ENCODE data around the gene AGPAT2. TPM values are rescaled to one million over a fixed set of nuclear protein-coding genes. Genes with fewer than 3 reads are reported as not detected.

AGPAT2 gene
- total RNA-seq, 1 donor from 2014 or later, result 36.4 TPM

- Mint-ChIP-seq H3K9me3 (ENCODE audit: unreplicated experiment) (no peaks in the 10 kb centered on the region), H3K4me3 (ENCODE audit: unreplicated experiment) (peak overlapping the region; percentile 32)
Measured at GRCh38 chr9:136688274-136689107, 1.2 kb upstream of the AGPAT2 start.

DNA sequence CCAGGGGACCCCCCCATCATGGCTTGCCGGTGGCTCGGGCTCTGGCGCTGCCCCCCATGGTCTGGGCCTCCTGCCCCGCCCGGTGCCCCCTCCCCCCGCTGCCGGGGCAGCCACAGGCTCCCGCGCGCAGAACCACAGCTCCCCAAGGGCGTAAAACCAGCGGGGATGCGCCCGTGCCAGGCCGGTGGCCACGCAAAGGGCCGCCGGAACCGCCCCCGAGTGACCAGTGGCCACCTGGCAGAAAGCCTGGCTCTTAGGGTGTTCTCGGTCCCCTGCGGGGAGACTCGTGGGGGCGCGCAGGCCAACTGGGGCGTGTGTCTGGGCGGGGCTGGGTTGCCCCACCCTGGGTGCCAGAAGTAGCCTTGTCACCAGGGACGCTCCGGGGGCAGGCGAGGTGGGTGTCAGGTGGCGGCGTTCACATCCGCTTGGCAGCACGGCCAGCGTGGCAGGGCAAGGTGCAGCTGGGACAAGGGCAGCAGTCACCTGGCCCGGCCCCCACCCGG is 515 bp upstream of the AGPAT2 start:
- H3K4me3 Mint-ChIP-seq (ENCODE audit: unreplicated experiment), result no peak overlapping the region
- H3K36me3 Mint-ChIP-seq (ENCODE audit: unreplicated experiment), result no peaks in the 10 kb centered on the region
- peaks cover 7% of the 10 kb centered on the region for H3K4me1 Mint-ChIP-seq (ENCODE audit: unreplicated experiment)

More at GRCh38 chr9:136688274-136689107, 1.2 kb upstream of the AGPAT2 start:
- DNase-seq (ENCODE audit: extremely low spot score, unreplicated experiment), result no peak
- H3K4me1 Mint-ChIP-seq (ENCODE audit: unreplicated experiment), result peaks cover 13% of the 10 kb centered on the region
- H3K27me3 Mint-ChIP-seq (ENCODE audit: unreplicated experiment), result no peaks in the 10 kb centered on the region
- no peak for TF ChIP-seq CTCF (IDR thresholded peaks at IDR 0.05)
- H3K36me3 Mint-ChIP-seq (ENCODE audit: unreplicated experiment), result no peaks in the 10 kb centered on the region
- no peak overlapping the region for H3K27ac Mint-ChIP-seq (ENCODE audit: unreplicated experiment)

DNA sequence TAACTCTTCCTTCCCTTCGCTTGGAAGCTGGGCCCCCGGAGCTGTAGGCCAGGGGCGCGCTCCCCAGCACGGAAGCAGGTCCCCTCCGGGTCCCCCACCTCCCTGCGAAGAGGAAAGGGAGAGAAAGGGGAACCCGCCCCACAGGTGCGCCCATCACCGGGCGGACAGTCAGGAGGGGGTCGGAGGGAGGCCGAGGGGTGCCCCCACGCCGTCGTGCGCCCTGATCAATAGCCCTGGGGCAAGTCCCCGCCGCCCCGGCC is 793 bp downstream of the AGPAT2 start:
- H3K36me3 Mint-ChIP-seq (ENCODE audit: unreplicated experiment), result no peaks in the 10 kb centered on the region
- H3K4me3 Mint-ChIP-seq (ENCODE audit: unreplicated experiment), result peak overlapping the region; percentile 81
- no peaks in the 10 kb centered on the region for H3K9me3 Mint-ChIP-seq (ENCODE audit: unreplicated experiment)
- DNase-seq (ENCODE audit: extremely low spot score, unreplicated experiment), result no peak
- H3K27me3 Mint-ChIP-seq (ENCODE audit: unreplicated experiment), result no peaks in the 10 kb centered on the region
- peak overlapping the region; percentile 54 for H3K27ac Mint-ChIP-seq (ENCODE audit: unreplicated experiment)
- TF ChIP-seq CTCF (IDR thresholded peaks at IDR 0.05), result no peak
- H3K4me1 Mint-ChIP-seq (ENCODE audit: unreplicated experiment), result peaks cover 7% of the 10 kb centered on the region

More for the DNA sequence above, 515 bp upstream of the AGPAT2 start:
- no peak for DNase-seq (ENCODE audit: extremely low spot score, unreplicated experiment)
- Mint-ChIP-seq H3K27me3 (ENCODE audit: unreplicated experiment) (no peaks in the 10 kb centered on the region), H3K9me3 (ENCODE audit: unreplicated experiment) (no peaks in the 10 kb centered on the region), H3K27ac (ENCODE audit: unreplicated experiment) (no peak overlapping the region)
- TF ChIP-seq CTCF (IDR thresholded peaks at IDR 0.05), result no peak

- no peaks in the 10 kb centered on the region for H3K27me3 Mint-ChIP-seq (ENCODE audit: unreplicated experiment)
- peak overlapping the region; percentile 81 for H3K4me3 Mint-ChIP-seq (ENCODE audit: unreplicated experiment)
- TF ChIP-seq CTCF (IDR thresholded peaks at IDR 0.05), result no peak
- no peaks in the 10 kb centered on the region for H3K9me3 Mint-ChIP-seq (ENCODE audit: unreplicated experiment)
- H3K4me1 Mint-ChIP-seq (ENCODE audit: unreplicated experiment), result peaks cover 7% of the 10 kb centered on the region
- no peaks in the 10 kb centered on the region for H3K36me3 Mint-ChIP-seq (ENCODE audit: unreplicated experiment)
- DNase-seq (ENCODE audit: extremely low spot score, unreplicated experiment), result no peak
- H3K27ac Mint-ChIP-seq (ENCODE audit: unreplicated experiment), result peak overlapping the region; percentile 54
Measured at GRCh38 chr9:136685790-136686533, 1.3 kb downstream of the AGPAT2 start.

DNA sequence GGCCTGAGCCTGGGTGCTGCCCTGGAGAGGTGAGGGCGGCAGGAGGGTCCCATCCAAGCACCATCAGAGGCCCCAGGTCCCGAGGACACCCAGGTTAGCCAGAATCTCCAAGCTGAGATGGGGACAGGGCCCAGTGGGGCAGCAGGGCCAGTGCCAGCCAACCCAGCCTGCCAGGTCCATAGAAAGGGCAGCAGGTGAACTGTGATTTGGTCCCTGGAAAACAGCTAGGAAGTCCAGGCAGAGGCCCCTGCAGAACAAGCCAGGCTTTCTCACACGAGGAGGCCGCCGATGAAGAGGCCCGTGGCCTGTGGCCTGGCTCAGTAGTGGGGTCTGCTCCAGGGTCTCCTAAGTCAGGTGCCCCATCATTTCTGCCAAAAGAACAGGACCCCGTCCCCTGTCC is 2.0 kb downstream of the AGPAT2 start:
- Mint-ChIP-seq H3K4me1 (ENCODE audit: unreplicated experiment) (peaks cover 7% of the 10 kb centered on the region), H3K4me3 (ENCODE audit: unreplicated experiment) (no peak overlapping the region), H3K27ac (ENCODE audit: unreplicated experiment) (no peak overlapping the region), H3K9me3 (ENCODE audit: unreplicated experiment) (no peaks in the 10 kb centered on the region), H3K36me3 (ENCODE audit: unreplicated experiment) (no peaks in the 10 kb centered on the region), H3K27me3 (ENCODE audit: unreplicated experiment) (no peaks in the 10 kb centered on the region)
- TF ChIP-seq CTCF (IDR thresholded peaks at IDR 0.05), result no peak
- DNase-seq (ENCODE audit: extremely low spot score, unreplicated experiment), result no peak

Data from osteocyte (in vitro differentiated cells).